ENCODE data around the gene DECR2.
"Not testable (repeated sequence)": the region's sequence is repeated elsewhere in the genome, so short reads cannot be mapped to it uniquely, and the experiment has no call there.

Gene DECR2

GRCh38 chr16:379961-380761 is 21.5 kb upstream of the DECR2 start:
- DNase-seq, result no peak

GRCh38 chr16:380762-381011 is 21.0 kb upstream of the DECR2 start:
- no peak for DNase-seq

GRCh38 chr16:381012-381788 is 20.5 kb upstream of the DECR2 start:
- DNase-seq, result peak; percentile 57

- DNase-seq, result peak; percentile 62
These were observed 19.6 kb upstream of the DECR2 start, which contains the start of gene PGAP6 for GRCh38 chr16:381789-382717. TSS of gene PGAP6 (minus strand) at chr16:381978. CDS start at chr16:381821, 157 bp downstream.

GRCh38 chr16:383326-384051 is 18.2 kb upstream of the DECR2 start:
- peak; percentile 50 for DNase-seq

- peak; percentile 32 for DNase-seq
These were observed 15.0 kb upstream of the DECR2 start for GRCh38 chr16:386641-387156.

- not testable (repeated sequence) for DNase-seq
These were observed 13.7 kb upstream of the DECR2 start for GRCh38 chr16:387761-388666.

- no peak for DNase-seq
These were observed 12.3 kb upstream of the DECR2 start for GRCh38 chr16:389352-389751.

- DNase-seq, result peak; percentile 76
These were observed 9.8 kb upstream of the DECR2 start for GRCh38 chr16:391885-392335.

- DNase-seq, result no peak
These were observed 9.1 kb upstream of the DECR2 start for GRCh38 chr16:392450-393030.

- no peak for DNase-seq
These were observed 5.5 kb upstream of the DECR2 start for GRCh38 chr16:396199-396598.

- DNase-seq, result peak; percentile 81
These were observed 5.1 kb upstream of the DECR2 start for GRCh38 chr16:396605-397004.

- peak; percentile 73 for DNase-seq
These were observed 4.5 kb upstream of the DECR2 start, which contains the start of gene NME4 for GRCh38 chr16:397135-397661. TSS of gene NME4 (plus strand) at chr16:397199. CDS start at chr16:397223, 24 bp downstream.

GRCh38 chr16:397736-398332 is 3.9 kb upstream of the DECR2 start:
- peak; percentile 77 for DNase-seq

GRCh38 chr16:398561-399339 is 2.9 kb upstream of the DECR2 start:
- DNase-seq, result no peak

GRCh38 chr16:399340-400019 is 2.2 kb upstream of the DECR2 start:
- DNase-seq, result no peak

- DNase-seq, result no peak
These were observed 1.6 kb upstream of the DECR2 start for GRCh38 chr16:400061-400591.

- DNase-seq, result no peak
These were observed 3.3 kb downstream of the DECR2 start for GRCh38 chr16:404971-405486.
